Caco-2 (cell line): Measurements from ENCODE around the gene JTB. TPM values are rescaled to one million over a fixed set of nuclear protein-coding genes. Genes with fewer than 3 reads are reported as not detected.

Experiments
- BruUV-seq: library from RNA; stranded (reverse); fragments of 400-500 nt; replicated peaks from 2 replicates; lab custom pipeline; 2021; lab: Mats Ljungman, UMichigan
- CTCF ChIA-PET: fragments of 300-600 bp; sonication (Branson Sonifier 250); formaldehyde crosslinking; loops from one replicate; lab custom pipeline; 2022; ENCODE audit warnings: antibody characterized with exemption; lab: Charles Lee
- POLR2A ChIA-PET: fragments of 300-600 bp; sonication (Branson Sonifier 250); formaldehyde crosslinking; loops from one replicate; lab custom pipeline; 2022; ENCODE audit warnings: antibody characterized with exemption; lab: Charles Lee
- DNase-seq, 2 experiments: peaks; one replicate each; pipeline versions ENCODE4 v3.0.0 to v3.0.0-alpha.2; 2020 to 2022
- H3K27me3 ChIP-seq: replicated peaks from 2 replicates; pipeline ENCODE4 v1.6.0; 2011; ENCODE audit warnings: low read length; ENCODE audit not compliant: control insufficient read depth, insufficient read depth
- H3K36me3 ChIP-seq: 2 replicates; pipeline ENCODE4 v1.5.1; 2011; ENCODE audit warnings: low read length; ENCODE audit not compliant: control insufficient read depth, insufficient read depth
- H3K4me1 ChIP-seq: fragments of 250-450 bp; sonication (Bioruptor Pico); 2 replicates; pipeline ENCODE4 v1.5.1; 2020; ENCODE audit warnings: mild to moderate bottlenecking
- H3K4me3 ChIP-seq: 2 replicates; pipeline ENCODE4 v1.5.1; 2011; ENCODE audit warnings: low read depth, mild to moderate bottlenecking, control low read depth, low read length
- H3K9me3 ChIP-seq: fragments of 250-450 bp; sonication (Bioruptor Pico); 2 replicates; pipeline ENCODE4 v1.5.1; 2020; ENCODE audit warnings: mild to moderate bottlenecking, moderate library complexity
- H3K27ac Mint-ChIP-seq: one replicate; pipeline ENCODE4 v1.8.0; 2022; ENCODE audit warnings: mixed read lengths; ENCODE audit not compliant: unreplicated experiment
- H3K27me3 Mint-ChIP-seq: one replicate; pipeline ENCODE4 v1.8.0; 2022; ENCODE audit warnings: mixed read lengths; ENCODE audit not compliant: insufficient read depth, unreplicated experiment
- H3K36me3 Mint-ChIP-seq: one replicate; pipeline ENCODE4 v1.8.0; 2022; ENCODE audit warnings: mild to moderate bottlenecking, mixed read lengths; ENCODE audit not compliant: insufficient read depth, unreplicated experiment
- H3K4me1 Mint-ChIP-seq: one replicate; pipeline ENCODE4 v1.8.0; 2022; ENCODE audit warnings: low read depth, mixed read lengths; ENCODE audit not compliant: unreplicated experiment
- H3K4me3 Mint-ChIP-seq: one replicate; pipeline ENCODE4 v1.8.0; 2022; ENCODE audit warnings: mild to moderate bottlenecking, moderate library complexity, mixed read lengths; ENCODE audit not compliant: unreplicated experiment
- H3K9me3 Mint-ChIP-seq: one replicate; pipeline ENCODE4 v1.8.0; 2022; ENCODE audit warnings: mixed read lengths; ENCODE audit not compliant: unreplicated experiment
- intact Hi-C: fragments of 100-400 bp; cut with micrococcal nuclease; formaldehyde crosslinking; loops from one replicate; pipeline ENCODE4 v1.10.0; 2022; ENCODE audit not compliant: unreplicated experiment
- total RNA-seq: library from RNA; stranded (reverse); gene quantifications from 2 replicates; pipeline ENCODE4 v1.2.3, GENCODE V29; 2022
- TF ChIP-seq, protein P1 (sequence below), 2 experiments: fragments of 200-600 bp in 1 of 2; IDR thresholded peaks; 1 replicate in 1 of 2; 2 replicates in 1 of 2; pipeline versions ENCODE4 v1.5.1 to v1.8.0; 2011 to 2022; ENCODE audit warnings: antibody characterized with exemption in 1 of 2, control low read depth in 1 of 2, inconsistent platforms in 1 of 2, low read depth in 1 of 2, low read length in 1 of 2, mild to moderate bottlenecking in 1 of 2, moderate library complexity in 1 of 2; ENCODE audit not compliant: insufficient read depth in 1 of 2, severe bottlenecking in 1 of 2, unreplicated experiment in 1 of 2

Gene JTB
- total RNA-seq, 1 experiment from 2014 or later = 123 TPM

DNA sequence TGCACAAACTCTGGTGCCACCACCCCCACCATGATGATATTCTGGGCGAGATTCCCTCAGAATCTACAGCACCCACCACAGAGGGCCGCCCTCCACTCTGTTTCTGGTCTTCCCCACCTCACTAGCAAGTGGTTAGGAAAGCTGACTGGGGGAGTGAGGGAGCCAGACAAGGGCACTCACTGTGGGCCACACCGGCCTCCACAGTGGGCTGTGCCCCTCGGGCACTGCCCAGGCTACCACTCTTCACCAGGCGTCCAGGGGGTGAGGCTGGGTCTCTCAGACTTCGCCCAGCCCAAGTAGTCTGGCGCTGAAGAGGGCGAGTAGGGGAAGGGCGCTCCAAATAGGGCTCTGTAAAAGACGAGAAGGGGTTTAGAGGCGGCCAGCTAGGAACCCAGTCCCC lies 43.5 kb downstream of the JTB start:
- H3K27me3 ChIP-seq = no peaks in the 10 kb centered on the region
- Mint-ChIP-seq H3K27me3 (no peaks in the 10 kb centered on the region), H3K36me3 (peaks cover 39% of the 10 kb centered on the region), H3K9me3 (no peaks in the 10 kb centered on the region), H3K27ac (no peak overlapping the region), H3K4me1 (no peaks in the 10 kb centered on the region), H3K4me3 (no peak overlapping the region)
- H3K4me1 ChIP-seq = no peaks in the 10 kb centered on the region
- no peaks in the 10 kb centered on the region for H3K9me3 ChIP-seq
- H3K4me3 ChIP-seq = no peak overlapping the region
- H3K36me3 ChIP-seq = peaks cover 8% of the 10 kb centered on the region
- intact Hi-C loops = no loop called here
- no peak for DNase-seq
- ChIA-PET CTCF (no interaction called here), POLR2A (no interaction called here)
- no TSS peak for BruUV-seq
- TF ChIP-seq, protein P1, sequence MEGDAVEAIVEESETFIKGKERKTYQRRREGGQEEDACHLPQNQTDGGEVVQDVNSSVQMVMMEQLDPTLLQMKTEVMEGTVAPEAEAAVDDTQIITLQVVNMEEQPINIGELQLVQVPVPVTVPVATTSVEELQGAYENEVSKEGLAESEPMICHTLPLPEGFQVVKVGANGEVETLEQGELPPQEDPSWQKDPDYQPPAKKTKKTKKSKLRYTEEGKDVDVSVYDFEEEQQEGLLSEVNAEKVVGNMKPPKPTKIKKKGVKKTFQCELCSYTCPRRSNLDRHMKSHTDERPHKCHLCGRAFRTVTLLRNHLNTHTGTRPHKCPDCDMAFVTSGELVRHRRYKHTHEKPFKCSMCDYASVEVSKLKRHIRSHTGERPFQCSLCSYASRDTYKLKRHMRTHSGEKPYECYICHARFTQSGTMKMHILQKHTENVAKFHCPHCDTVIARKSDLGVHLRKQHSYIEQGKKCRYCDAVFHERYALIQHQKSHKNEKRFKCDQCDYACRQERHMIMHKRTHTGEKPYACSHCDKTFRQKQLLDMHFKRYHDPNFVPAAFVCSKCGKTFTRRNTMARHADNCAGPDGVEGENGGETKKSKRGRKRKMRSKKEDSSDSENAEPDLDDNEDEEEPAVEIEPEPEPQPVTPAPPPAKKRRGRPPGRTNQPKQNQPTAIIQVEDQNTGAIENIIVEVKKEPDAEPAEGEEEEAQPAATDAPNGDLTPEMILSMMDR (IDR thresholded peaks at IDR 0.05; ENCODE audit: insufficient read depth in 1 of 2, low read depth in 1 of 2, low read length in 1 of 2, severe bottlenecking in 1 of 2, unreplicated experiment in 1 of 2) = no peak

DNA sequence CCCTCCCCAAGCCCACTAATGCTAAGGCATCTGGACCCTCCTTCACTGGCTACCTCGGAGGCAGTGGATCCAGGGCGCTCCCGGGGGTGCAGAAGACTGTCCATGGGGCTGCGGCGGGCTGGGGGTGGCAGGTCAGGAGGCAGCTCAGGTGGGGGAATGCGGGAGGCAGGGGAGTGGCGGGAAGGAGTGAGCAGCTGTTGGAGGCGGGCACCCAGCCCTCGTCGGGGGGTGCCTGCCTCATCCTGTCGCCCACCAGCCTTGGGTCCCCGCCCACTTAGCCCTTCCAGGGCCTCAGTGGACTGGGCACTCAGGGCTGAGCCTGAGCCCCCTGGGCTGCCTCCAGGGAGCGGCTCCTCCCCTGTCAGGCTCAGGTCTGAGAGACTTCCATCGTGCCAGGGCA lies 44.0 kb downstream of the JTB start:
- ChIA-PET POLR2A (no interaction called here), CTCF (no interaction called here)
- H3K36me3 ChIP-seq = peaks cover 8% of the 10 kb centered on the region
- TF ChIP-seq, protein P1 (IDR thresholded peaks at IDR 0.05; ENCODE audit: insufficient read depth in 1 of 2, low read depth in 1 of 2, low read length in 1 of 2, severe bottlenecking in 1 of 2, unreplicated experiment in 1 of 2) = no peak
- no peak for DNase-seq
- H3K27me3 ChIP-seq = no peaks in the 10 kb centered on the region
- no peak overlapping the region for H3K4me3 ChIP-seq
- intact Hi-C loops = no loop called here
- Mint-ChIP-seq H3K4me1 (no peaks in the 10 kb centered on the region), H3K36me3 (peaks cover 39% of the 10 kb centered on the region), H3K27ac (no peak overlapping the region), H3K27me3 (no peaks in the 10 kb centered on the region), H3K4me3 (no peak overlapping the region), H3K9me3 (no peaks in the 10 kb centered on the region)
- no TSS peak for BruUV-seq
- H3K9me3 ChIP-seq = no peaks in the 10 kb centered on the region
- no peaks in the 10 kb centered on the region for H3K4me1 ChIP-seq

GRCh38 chr1:153932156-153933131 lies 45.0 kb downstream of the JTB start:
- BruUV-seq = no TSS peak
- Histone ChIP-seq H3K9me3 (no peaks in the 10 kb centered on the region), H3K27me3 (no peaks in the 10 kb centered on the region), H3K36me3 (peaks cover 7% of the 10 kb centered on the region), H3K4me1 (no peaks in the 10 kb centered on the region), H3K4me3 (no peak overlapping the region)
- Mint-ChIP-seq H3K4me1 (no peaks in the 10 kb centered on the region), H3K27me3 (no peaks in the 10 kb centered on the region), H3K36me3 (peaks cover 32% of the 10 kb centered on the region), H3K4me3 (no peak overlapping the region), H3K27ac (no peak overlapping the region), H3K9me3 (no peaks in the 10 kb centered on the region)
- ChIA-PET CTCF (no interaction called here), POLR2A (no interaction called here)
- TF ChIP-seq, protein P1 (IDR thresholded peaks at IDR 0.05; ENCODE audit: insufficient read depth in 1 of 2, low read depth in 1 of 2, low read length in 1 of 2, severe bottlenecking in 1 of 2, unreplicated experiment in 1 of 2) = no peak
- intact Hi-C loops = no loop called here
- no peak for DNase-seq
